ENCODE measurements around the gene AMBP. TPM values are rescaled to one million over a fixed set of nuclear protein-coding genes. Genes with fewer than 3 reads are reported as not detected.
A peak's percentile ranks its signal among the peaks of the same experiment; 100 is the strongest.

AMBP gene
- total RNA-seq, 2 experiments from 2014 or later, result not detected

GRCh38 chr9:114021578-114021977 is 56.5 kb downstream of the AMBP start:
- H3K9me3 Mint-ChIP-seq, result peaks cover 2% of the 10 kb centered on the region
- no peak for TF ChIP-seq CTCF (IDR thresholded peaks at IDR 0.05)
- H3K4me3 Mint-ChIP-seq, result no peak overlapping the region
- H3K4me1 Mint-ChIP-seq (ENCODE audit: low read depth), result no peaks in the 10 kb centered on the region
- H3K36me3 ChIP-seq (ENCODE audit: insufficient read depth, low read length), result no peaks in the 10 kb centered on the region
- no peaks in the 10 kb centered on the region for H3K4me1 ChIP-seq (ENCODE audit: insufficient read depth, low read length)
- no peaks in the 10 kb centered on the region for H3K27me3 Mint-ChIP-seq
- H3K27ac Mint-ChIP-seq, result no peak overlapping the region
- no peak for DNase-seq
- no peak overlapping the region for H3K4me3 ChIP-seq (ENCODE audit: low read length)
- H3K27ac ChIP-seq (ENCODE audit: low read depth in 1 of 2, low read length in 2 of 2), result no peak overlapping the region
- ChIA-PET CTCF (no interaction called here), POLR2A (no interaction called here)
- H3K36me3 Mint-ChIP-seq (ENCODE audit: low read depth), result peaks cover 14% of the 10 kb centered on the region
- intact Hi-C loops (cut with DNase I, micrococcal nuclease), result no loop called here
- no peaks in the 10 kb centered on the region for H3K27me3 ChIP-seq (ENCODE audit: control insufficient read depth in 1 of 2, insufficient read depth in 2 of 2, low read length in 2 of 2)
- peaks cover 9 to 22% of the 10 kb centered on the region in 2 experiments for H3K9me3 ChIP-seq (ENCODE audit: control insufficient read depth in 1 of 2, insufficient read depth in 1 of 2, low read length in 2 of 2)
- ATAC-seq (ENCODE audit: poor library complexity), result no peak

GRCh38 chr9:114017741-114018715 is 60.1 kb downstream of the AMBP start:
- H3K36me3 Mint-ChIP-seq (ENCODE audit: low read depth), result peaks cover 4% of the 10 kb centered on the region
- H3K27ac ChIP-seq (ENCODE audit: low read depth in 1 of 2, low read length in 2 of 2), result no peak overlapping the region

More at GRCh38 chr9:114017741-114018715, 60.1 kb downstream of the AMBP start:
- Mint-ChIP-seq H3K27me3 (no peaks in the 10 kb centered on the region), H3K4me1 (ENCODE audit: low read depth) (no peaks in the 10 kb centered on the region), H3K4me3 (no peak overlapping the region), H3K27ac (no peak overlapping the region), H3K9me3 (peaks cover 3% of the 10 kb centered on the region)
- intact Hi-C loops (cut with DNase I, micrococcal nuclease), result no loop called here
- no peak for ATAC-seq (ENCODE audit: poor library complexity)
- no peaks in the 10 kb centered on the region for H3K4me1 ChIP-seq (ENCODE audit: insufficient read depth, low read length)
- no peak for TF ChIP-seq CTCF (IDR thresholded peaks at IDR 0.05)
- H3K9me3 ChIP-seq (ENCODE audit: control insufficient read depth in 1 of 2, insufficient read depth in 1 of 2, low read length in 2 of 2), result peaks cover 0 to 8% of the 10 kb centered on the region in 2 experiments
- H3K4me3 ChIP-seq (ENCODE audit: low read length), result no peak overlapping the region
- peak in 1 of 14 experiments; percentile 27 for DNase-seq
- ChIA-PET CTCF (no interaction called here), POLR2A (no interaction called here)
- H3K36me3 ChIP-seq (ENCODE audit: insufficient read depth, low read length), result no peaks in the 10 kb centered on the region
- no peaks in the 10 kb centered on the region for H3K27me3 ChIP-seq (ENCODE audit: control insufficient read depth in 1 of 2, insufficient read depth in 2 of 2, low read length in 2 of 2)
